SK-N-SH treated with all-trans-retinoic acid at 6 μM for 48 hours (cell line): ENCODE data around the gene USP43.

ENCODE experiments used
- ATAC-seq: fragments of 200-7000 bp; cut with Tn5 transposase; 3 replicates; pipeline ENCODE4 v1.9.1; 2020; ENCODE audit warnings: mild to moderate bottlenecking, moderate library complexity
- ARNTL ChIP-seq: fragments of 450-650 bp; formaldehyde crosslinking; IDR thresholded peaks from 2 replicates; pipeline ENCODE4 v1.5.0; 2020; ENCODE audit warnings: low read depth, mild to moderate bottlenecking, moderate library complexity, borderline replicate concordance
- BACH2 ChIP-seq: fragments of 250-450 bp; sonication (Bioruptor Pico); IDR thresholded peaks from 2 replicates; pipeline ENCODE4 v1.9.0; 2021; ENCODE audit warnings: mild to moderate bottlenecking, borderline replicate concordance
- CREB5 ChIP-seq: fragments of 250-450 bp; sonication (Bioruptor Pico); IDR thresholded peaks from 2 replicates; pipeline ENCODE4 v1.5.1; 2020; ENCODE audit warnings: low read depth, mild to moderate bottlenecking, moderate library complexity
- CSDC2 ChIP-seq: fragments of 250-450 bp; sonication (Bioruptor Pico); IDR thresholded peaks from 2 replicates; pipeline ENCODE4 v1.5.0; 2020; ENCODE audit warnings: mild to moderate bottlenecking, moderate library complexity
- CSRNP3 ChIP-seq: fragments of 250-450 bp; sonication (Bioruptor Pico); IDR thresholded peaks from 2 replicates; pipeline ENCODE4 v1.5.1; 2021; ENCODE audit warnings: mild to moderate bottlenecking, moderate library complexity
- ESRRG ChIP-seq: fragments of 250-450 bp; sonication (Bioruptor Pico); IDR thresholded peaks from 2 replicates; pipeline ENCODE4 v1.6.1; 2021; ENCODE audit warnings: mild to moderate bottlenecking
- GLIS3 ChIP-seq: fragments of 250-450 bp; sonication (Bioruptor Pico); IDR thresholded peaks from 2 replicates; pipeline ENCODE4 v1.5.0; 2020; ENCODE audit warnings: mild to moderate bottlenecking, moderate library complexity
- ISL1 ChIP-seq: fragments of 250-450 bp; sonication (Bioruptor Pico); IDR thresholded peaks from 2 replicates; pipeline ENCODE4 v2.1.2; 2022; ENCODE audit warnings: mild to moderate bottlenecking, moderate library complexity
- OSR1 ChIP-seq: fragments of 250-450 bp; sonication (Bioruptor Pico); IDR thresholded peaks from 2 replicates; pipeline ENCODE4 v1.8.0; 2022; ENCODE audit warnings: moderate library complexity, mild to moderate bottlenecking, inconsistent platforms
- PATZ1 ChIP-seq: fragments of 250-450 bp; sonication (Bioruptor Pico); IDR thresholded peaks from 2 replicates; pipeline ENCODE4 v1.8.0; 2020; ENCODE audit warnings: mild to moderate bottlenecking, moderate library complexity, borderline replicate concordance
- POU6F1 ChIP-seq: fragments of 250-450 bp; sonication (Bioruptor Pico); IDR thresholded peaks from 2 replicates; pipeline ENCODE4 v1.8.0; 2021; ENCODE audit warnings: low read depth, mild to moderate bottlenecking, moderate library complexity, borderline replicate concordance
- PPARA ChIP-seq: fragments of 250-450 bp; sonication (Bioruptor Pico); IDR thresholded peaks from 2 replicates; pipeline ENCODE4 v1.5.0; 2020; ENCODE audit warnings: mild to moderate bottlenecking, borderline replicate concordance
- RARB ChIP-seq: fragments of 250-450 bp; sonication (Bioruptor Pico); IDR thresholded peaks from 2 replicates; pipeline ENCODE4 v1.8.0; 2021; ENCODE audit warnings: mild to moderate bottlenecking, moderate library complexity
- SNAI2 ChIP-seq: fragments of 250-450 bp; sonication (Bioruptor Pico); IDR thresholded peaks from 2 replicates; pipeline ENCODE4 v1.5.0; 2020; ENCODE audit warnings: mild to moderate bottlenecking, moderate library complexity
- TCF4 ChIP-seq: fragments of 250-450 bp; sonication (Bioruptor Pico); IDR thresholded peaks from 2 replicates; pipeline ENCODE4 v1.8.0; 2021; ENCODE audit warnings: mild to moderate bottlenecking, moderate library complexity, borderline replicate concordance
- TOX ChIP-seq: fragments of 250-450 bp; sonication (Bioruptor Pico); IDR thresholded peaks from 2 replicates; pipeline ENCODE4 v1.8.0; 2021; ENCODE audit warnings: mild to moderate bottlenecking, moderate library complexity, borderline replicate concordance
- TSHZ2 ChIP-seq: fragments of 250-450 bp; sonication (Bioruptor Pico); IDR thresholded peaks from 2 replicates; pipeline ENCODE4 v1.5.0; 2020; ENCODE audit warnings: mild to moderate bottlenecking, moderate library complexity
- ZC3H10 ChIP-seq: fragments of 250-450 bp; sonication (Bioruptor Pico); IDR thresholded peaks from 2 replicates; pipeline ENCODE4 v1.5.1; 2021; ENCODE audit warnings: mild to moderate bottlenecking, moderate library complexity
- ZFP3 ChIP-seq: fragments of 250-450 bp; sonication (Bioruptor Pico); IDR thresholded peaks from 2 replicates; pipeline ENCODE4 v1.5.0; 2020; ENCODE audit warnings: mild to moderate bottlenecking, moderate library complexity
- ZFP30 ChIP-seq: fragments of 450-650 bp; formaldehyde crosslinking; IDR thresholded peaks from 2 replicates; pipeline ENCODE4 v1.5.0; 2022; ENCODE audit warnings: mild to moderate bottlenecking, moderate library complexity
- ZNF8 ChIP-seq: fragments of 450-650 bp; formaldehyde crosslinking; IDR thresholded peaks from 2 replicates; pipeline ENCODE4 v1.5.0; 2020; ENCODE audit warnings: mild to moderate bottlenecking, moderate library complexity

The USP43 gene

GRCh38 chr17:9702914-9703780, 57.8 kb downstream of the USP43 start:
- ATAC-seq = no peak
- TF ChIP-seq PPARA = no peak
- no peak for TF ChIP-seq BACH2 (CRISPR knock-in tag)
- TF ChIP-seq TOX (CRISPR knock-in tag) = no peak
- no peak for TF ChIP-seq CSDC2 (CRISPR knock-in tag)
- TF ChIP-seq SNAI2 = no peak
- no peak for TF ChIP-seq ISL1 (CRISPR knock-in tag)
- no peak for TF ChIP-seq ARNTL (CRISPR knock-in tag)
- TF ChIP-seq CREB5 = no peak
- TF ChIP-seq ESRRG (CRISPR knock-in tag) = no peak
- TF ChIP-seq TCF4 (CRISPR knock-in tag) = no peak
- no peak for TF ChIP-seq PATZ1
- no peak for TF ChIP-seq ZFP30 (CRISPR knock-in tag)
- TF ChIP-seq OSR1 (CRISPR knock-in tag) = no peak
- no peak for TF ChIP-seq POU6F1 (CRISPR knock-in tag)
- TF ChIP-seq ZC3H10 (CRISPR knock-in tag) = no peak
- TF ChIP-seq, all 23 proteins: peak for 0

- TF ChIP-seq PPARA = no peak
- TF ChIP-seq ZC3H10 (CRISPR knock-in tag) = no peak
- TF ChIP-seq GLIS3 = no peak
- TF ChIP-seq CREB5 = no peak
- TF ChIP-seq ISL1 (CRISPR knock-in tag) = no peak
- no peak for TF ChIP-seq ARNTL (CRISPR knock-in tag)
- TF ChIP-seq TOX (CRISPR knock-in tag) = no peak
- no peak for TF ChIP-seq CSDC2 (CRISPR knock-in tag)
- TF ChIP-seq RARB (CRISPR knock-in tag) = no peak
- TF ChIP-seq BACH2 (CRISPR knock-in tag) = no peak
- TF ChIP-seq, all 23 proteins: peak for 0
- no peak for ATAC-seq
Measured at GRCh38 chr17:9703781-9704082, 58.4 kb downstream of the USP43 start.

GRCh38 chr17:9705745-9706144, 60.4 kb downstream of the USP43 start:
- ATAC-seq = no peak
- no peak for TF ChIP-seq CSDC2 (CRISPR knock-in tag)
- TF ChIP-seq POU6F1 (CRISPR knock-in tag) = no peak

- no peak for ATAC-seq
- no peak for TF ChIP-seq ZC3H10 (CRISPR knock-in tag)
- no peak for TF ChIP-seq ARNTL (CRISPR knock-in tag)
- TF ChIP-seq GLIS3 = no peak
- TF ChIP-seq CSRNP3 (CRISPR knock-in tag) = no peak
- no peak for TF ChIP-seq RARB (CRISPR knock-in tag)
- TF ChIP-seq SNAI2 = no peak
- TF ChIP-seq ZFP3 (CRISPR knock-in tag) = no peak
- no peak for TF ChIP-seq ZNF8 (CRISPR knock-in tag)
- TF ChIP-seq TSHZ2 (CRISPR knock-in tag) = no peak
- TF ChIP-seq ESRRG (CRISPR knock-in tag) = no peak
- no peak for TF ChIP-seq CSDC2 (CRISPR knock-in tag)
- no peak for TF ChIP-seq ZFP30 (CRISPR knock-in tag)
- TF ChIP-seq PPARA = no peak
- no peak for TF ChIP-seq TCF4 (CRISPR knock-in tag)
Measured at GRCh38 chr17:9707948-9708347, 62.6 kb downstream of the USP43 start.
